ENCODE data around the gene TMEM61. TPM values are rescaled to one million over a fixed set of nuclear protein-coding genes. Genes with fewer than 3 reads are reported as not detected.

TMEM61 gene
- polyA plus RNA-seq, 1 of the 3 experiments (the other 2 are of a cell fraction), result not detected

DNA sequence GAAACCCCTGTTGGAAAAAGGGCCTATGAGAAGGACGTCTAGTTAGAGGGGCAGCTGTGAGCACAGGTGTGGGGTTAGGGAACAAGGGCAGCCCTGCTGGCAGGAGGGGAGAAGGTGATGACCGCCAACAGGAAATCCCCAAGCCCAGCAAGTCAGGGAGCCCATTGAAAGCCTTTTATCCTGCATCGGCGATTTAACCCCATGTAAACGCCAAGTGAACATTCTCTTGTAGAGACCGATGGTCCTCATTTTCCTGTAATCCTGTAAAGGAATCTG is 17.2 kb downstream of the TMEM61 start:
- Histone ChIP-seq H2AFZ (ENCODE audit: low read depth) (no peak overlapping the region), H3K4me3 (ENCODE audit: low read depth in 2 of 2, low read length in 1 of 2) (no peak overlapping the region), H3K27me3 (ENCODE audit: insufficient read depth) (no peaks in the 10 kb centered on the region; the same call in 1 of the 2 replicates), H3K9ac (no peak overlapping the region), H3K4me1 (ENCODE audit: control insufficient read depth in 1 of 2, insufficient read depth in 2 of 2, low read depth in 1 of 2, low read length in 1 of 2) (peaks cover 0 to 3% of the 10 kb centered on the region in 2 experiments; a peak in 1 of 4 replicates), H3K9me3 (no peaks in the 10 kb centered on the region), H3K27ac (ENCODE audit: low read depth in 2 of 2, low read length in 1 of 2) (no peak overlapping the region), H3F3A (replicated peaks; ENCODE audit: insufficient read depth) (no peaks in the 10 kb centered on the region), H4K20me1 (ENCODE audit: insufficient read depth) (no peaks in the 10 kb centered on the region), H3K79me2 (ENCODE audit: insufficient read depth) (no peaks in the 10 kb centered on the region), H3K36me3 (replicated peaks in 1 of 2; ENCODE audit: control insufficient read depth in 1 of 2, insufficient read depth in 2 of 2, low read length in 1 of 2) (no peaks in the 10 kb centered on the region), H3K9me2 (no peaks in the 10 kb centered on the region), H3K4me2 (no peak overlapping the region)
- no peak for DNase-seq
- TF ChIP-seq GABPA (IDR thresholded peaks at IDR 0.05; ENCODE audit: low read depth) (no peak), POLR2AphosphoS5 (IDR thresholded peaks at IDR 0.05; ENCODE audit: low read depth, low read length) (no peak), FOSL2 (IDR thresholded peaks at IDR 0.05; ENCODE audit: borderline replicate concordance, low read depth) (no peak), GATA2 (CRISPR knock-in tag; IDR thresholded peaks at IDR 0.05) (no peak), EZH2phosphoT487 (IDR thresholded peaks at IDR 0.05; ENCODE audit: borderline replicate concordance, low read depth) (no peak)
- TF ChIP-seq, protein P1, sequence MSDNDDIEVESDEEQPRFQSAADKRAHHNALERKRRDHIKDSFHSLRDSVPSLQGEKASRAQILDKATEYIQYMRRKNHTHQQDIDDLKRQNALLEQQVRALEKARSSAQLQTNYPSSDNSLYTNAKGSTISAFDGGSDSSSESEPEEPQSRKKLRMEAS (IDR thresholded peaks at IDR 0.05; ENCODE audit: low read depth), result no peak
- ChIA-PET CTCF (interaction anchor here (2.1 to 10.9 kb wide), 9 partner anchors 10 to 64 kb away, joined by 7 to 302 read pairs (median 56); no protein-coding TSS in a partner anchor), POLR2A (no interaction called here)
- WGBS (ENCODE audit: low lambda C conversion rate), result 84% methylated on average over 6 of the region's 6 CpGs

DNA sequence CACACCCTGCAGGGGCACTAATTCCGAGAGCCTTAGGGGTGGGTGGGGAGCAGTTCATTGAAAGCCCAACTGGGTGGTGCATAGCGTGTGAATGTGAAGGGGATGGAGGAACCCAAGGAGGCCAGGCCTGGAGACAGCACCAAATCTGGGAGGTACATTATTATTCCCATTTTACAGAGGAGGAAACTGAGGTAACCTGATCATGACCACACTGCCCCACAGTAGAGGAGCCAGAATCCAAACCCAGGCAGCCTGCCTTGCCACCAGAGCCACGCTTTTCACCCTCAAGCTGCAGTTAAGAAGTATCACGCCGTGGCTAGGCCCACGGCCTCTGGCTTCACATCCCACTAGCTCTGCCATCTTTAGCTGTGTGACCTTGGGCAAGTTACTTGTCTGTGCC is 17.7 kb downstream of the TMEM61 start:
- Histone ChIP-seq H3K27ac (ENCODE audit: low read depth in 2 of 2, low read length in 1 of 2) (no peak overlapping the region), H3K27me3 (ENCODE audit: insufficient read depth) (no peaks in the 10 kb centered on the region; the same call in 1 of the 2 replicates), H3K79me2 (ENCODE audit: insufficient read depth) (no peaks in the 10 kb centered on the region), H3K4me2 (no peak overlapping the region), H3F3A (replicated peaks; ENCODE audit: insufficient read depth) (no peaks in the 10 kb centered on the region), H4K20me1 (ENCODE audit: insufficient read depth) (no peaks in the 10 kb centered on the region), H3K36me3 (replicated peaks in 1 of 2; ENCODE audit: control insufficient read depth in 1 of 2, insufficient read depth in 2 of 2, low read length in 1 of 2) (no peaks in the 10 kb centered on the region), H3K9me3 (no peaks in the 10 kb centered on the region), H3K4me3 (ENCODE audit: low read depth in 2 of 2, low read length in 1 of 2) (no peak overlapping the region), H3K9me2 (no peaks in the 10 kb centered on the region), H2AFZ (ENCODE audit: low read depth) (no peak overlapping the region), H3K4me1 (ENCODE audit: control insufficient read depth in 1 of 2, insufficient read depth in 2 of 2, low read depth in 1 of 2, low read length in 1 of 2) (peaks cover 0 to 3% of the 10 kb centered on the region in 2 experiments; a peak in 1 of 4 replicates), H3K9ac (no peak overlapping the region)
- ChIA-PET POLR2A (no interaction called here), CTCF (interaction anchor here (2.2 to 10.9 kb wide), 5 partner anchors 12 to 57 kb away, joined by 7 to 302 read pairs (median 60); no protein-coding TSS in a partner anchor)
- 82% methylated on average over 5 of the region's 6 CpGs for WGBS (ENCODE audit: low lambda C conversion rate)
- DNase-seq, result no peak
- TF ChIP-seq TAF1 (IDR thresholded peaks at IDR 0.05; ENCODE audit: borderline replicate concordance, low read depth, low read length) (no peak), SMC3 (IDR thresholded peaks at IDR 0.05; ENCODE audit: low read depth, low read length) (no peak)

DNA sequence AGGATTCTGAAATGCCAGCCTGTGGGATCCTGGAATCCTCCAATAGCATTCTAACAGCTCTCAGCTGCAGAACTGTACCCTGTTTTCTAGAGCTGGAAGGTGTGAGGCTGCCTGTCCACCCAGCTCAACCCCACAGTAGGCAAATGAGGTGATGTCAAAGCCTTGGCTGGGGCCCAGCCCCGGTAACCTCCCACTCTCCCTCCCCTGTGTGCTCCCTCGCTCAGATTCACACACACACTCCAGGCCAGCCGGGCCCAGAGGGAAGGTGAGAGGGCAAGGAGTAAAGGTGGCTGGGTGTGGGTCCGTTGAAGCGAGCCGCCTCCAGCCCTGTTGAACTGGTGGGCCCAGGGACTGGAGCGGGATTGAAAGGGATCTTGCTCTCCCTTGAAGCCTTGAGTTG is 18.2 kb downstream of the TMEM61 start, which contains the start of gene BSND:
Gene BSND, plus strand, starts transcription at position 257 of the 400 bp plus-strand sequence. CDS start 254 bp downstream, outside the sequence.
- Histone ChIP-seq H3K4me3 (ENCODE audit: low read depth in 2 of 2, low read length in 1 of 2) (no peak within 1 kb of the TSS), H3K4me1 (ENCODE audit: control insufficient read depth in 1 of 2, insufficient read depth in 2 of 2, low read depth in 1 of 2, low read length in 1 of 2) (peaks cover 0 to 3% of the 10 kb centered on the region in 2 experiments; a peak in 1 of 4 replicates), H3K4me2 (no peak within 1 kb of the TSS), H3K9me2 (no peaks in the 10 kb centered on the region), H3K9me3 (no peaks in the 10 kb centered on the region), H3K27me3 (ENCODE audit: insufficient read depth) (no peaks in the 10 kb centered on the region; the same call in 1 of the 2 replicates), H3K36me3 (replicated peaks in 1 of 2; ENCODE audit: control insufficient read depth in 1 of 2, insufficient read depth in 2 of 2, low read length in 1 of 2) (no peaks in the 10 kb centered on the region), H3F3A (replicated peaks; ENCODE audit: insufficient read depth) (no peaks in the 10 kb centered on the region), H3K9ac (no peak within 1 kb of the TSS), H3K27ac (ENCODE audit: low read depth in 2 of 2, low read length in 1 of 2) (no peak within 1 kb of the TSS), H4K20me1 (ENCODE audit: insufficient read depth) (no peaks in the 10 kb centered on the region), H2AFZ (ENCODE audit: low read depth) (no peak within 1 kb of the TSS), H3K79me2 (ENCODE audit: insufficient read depth) (no peaks in the 10 kb centered on the region)
- DNase-seq, result no peak
- TF ChIP-seq RAD21 (IDR thresholded peaks at IDR 0.05; ENCODE audit: low read length), result no peak
- TF ChIP-seq, protein P2, sequence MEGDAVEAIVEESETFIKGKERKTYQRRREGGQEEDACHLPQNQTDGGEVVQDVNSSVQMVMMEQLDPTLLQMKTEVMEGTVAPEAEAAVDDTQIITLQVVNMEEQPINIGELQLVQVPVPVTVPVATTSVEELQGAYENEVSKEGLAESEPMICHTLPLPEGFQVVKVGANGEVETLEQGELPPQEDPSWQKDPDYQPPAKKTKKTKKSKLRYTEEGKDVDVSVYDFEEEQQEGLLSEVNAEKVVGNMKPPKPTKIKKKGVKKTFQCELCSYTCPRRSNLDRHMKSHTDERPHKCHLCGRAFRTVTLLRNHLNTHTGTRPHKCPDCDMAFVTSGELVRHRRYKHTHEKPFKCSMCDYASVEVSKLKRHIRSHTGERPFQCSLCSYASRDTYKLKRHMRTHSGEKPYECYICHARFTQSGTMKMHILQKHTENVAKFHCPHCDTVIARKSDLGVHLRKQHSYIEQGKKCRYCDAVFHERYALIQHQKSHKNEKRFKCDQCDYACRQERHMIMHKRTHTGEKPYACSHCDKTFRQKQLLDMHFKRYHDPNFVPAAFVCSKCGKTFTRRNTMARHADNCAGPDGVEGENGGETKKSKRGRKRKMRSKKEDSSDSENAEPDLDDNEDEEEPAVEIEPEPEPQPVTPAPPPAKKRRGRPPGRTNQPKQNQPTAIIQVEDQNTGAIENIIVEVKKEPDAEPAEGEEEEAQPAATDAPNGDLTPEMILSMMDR (IDR thresholded peaks at IDR 0.05), result no peak
- POLR2A ChIA-PET, result no interaction called here
- 84% methylated on average over 6 of the region's 7 CpGs for WGBS (ENCODE audit: low lambda C conversion rate)
- CTCF ChIA-PET, result interaction anchor here (4.1 to 10.9 kb wide), 3 partner anchors 13 to 50 kb away, joined by 56 to 302 read pairs (median 159); no protein-coding TSS in a partner anchor

Measured in SK-N-SH (cell line).